Gastroesophageal sphincter (tissue), 3 donors: ENCODE results near the gene PRDM13.

Source experiments
- CTCF ChIP-seq, 4 experiments: fragments of 200-600 bp in 2 of 4; fragments of 450-650 bp in 2 of 4; sonication (generic) in 1 of 4; IDR thresholded peaks; one replicate each; pipeline ENCODE4 v1.5.1; 2017 to 2019; ENCODE audit warnings: antibody characterized with exemption in 4 of 4, mild to moderate bottlenecking in 2 of 4, moderate library complexity in 2 of 4
- EP300 ChIP-seq: sonication (generic); formaldehyde crosslinking; IDR thresholded peaks from one replicate; pipeline ENCODE4 v1.6.1; 2017; ENCODE audit warnings: antibody characterized with exemption, mild to moderate bottlenecking
- POLR2A ChIP-seq, 2 donors: fragments of 450-650 bp; IDR thresholded peaks; one replicate each; pipeline ENCODE4 v1.6.1; 2017; ENCODE audit warnings: antibody characterized with exemption in 2 of 2, mild to moderate bottlenecking in 2 of 2, moderate library complexity in 1 of 2
- POLR2AphosphoS5 ChIP-seq: sonication (generic); formaldehyde crosslinking; IDR thresholded peaks from one replicate; pipeline ENCODE4 v1.6.1; 2017; ENCODE audit warnings: antibody characterized with exemption

GRCh38 chr6:99568103-99568933 is 38.3 kb upstream of the PRDM13 start, which contains the start of gene CCNC:
- TF ChIP-seq CTCF (IDR thresholded peaks at IDR 0.05) = no peak
- peak; percentile 39 to 59 for TF ChIP-seq POLR2A (IDR thresholded peaks at IDR 0.05)
- peak; percentile 86 for TF ChIP-seq POLR2AphosphoS5
- TF ChIP-seq EP300 = no peak
